Mesenchymal stem cell (in vitro differentiated cells and primary cell): ENCODE results near the gene SCRG1.

ENCODE experiments used
- DNase-seq: peaks from one replicate; pipeline ENCODE4 v3.0.0-alpha.2; 2013
- H2AFZ ChIP-seq: one replicate; pipeline ENCODE4 v1.6.1; 2013; ENCODE audit warnings: low read depth, mild to moderate bottlenecking, control low read depth, inconsistent platforms, low read length, moderate library complexity
- H2AK5ac ChIP-seq: 2 replicates; pipeline ENCODE4 v1.6.1; 2013; ENCODE audit warnings: low read length, moderate library complexity, mild to moderate bottlenecking, inconsistent platforms; ENCODE audit not compliant: severe bottlenecking
- H2BK120ac ChIP-seq: one replicate; pipeline ENCODE4 v1.6.1; 2013; ENCODE audit warnings: low read depth, mild to moderate bottlenecking, inconsistent platforms, low read length, moderate library complexity
- H2BK12ac ChIP-seq, 2 experiments: one replicate each; pipeline ENCODE4 v1.6.1; 2013; ENCODE audit warnings: inconsistent platforms in 2 of 2, low read length in 2 of 2, mild to moderate bottlenecking in 2 of 2, moderate library complexity in 2 of 2, control low read depth in 1 of 2
- H2BK15ac ChIP-seq: one replicate; pipeline ENCODE4 v1.6.1; 2013; ENCODE audit warnings: mild to moderate bottlenecking, low read depth, inconsistent platforms; ENCODE audit not compliant: poor library complexity, severe bottlenecking
- H2BK5ac ChIP-seq: 2 replicates; pipeline ENCODE4 v1.6.1; 2013; ENCODE audit warnings: low read depth, mild to moderate bottlenecking, low read length, control low read depth, inconsistent platforms; ENCODE audit not compliant: poor library complexity, severe bottlenecking
- H3K14ac ChIP-seq, 2 experiments: one replicate each; pipeline ENCODE4 v1.6.1; 2013; ENCODE audit warnings: inconsistent platforms in 2 of 2, low read length in 2 of 2, control low read depth in 1 of 2, mild to moderate bottlenecking in 1 of 2, moderate library complexity in 1 of 2
- H3K18ac ChIP-seq, 2 experiments: one replicate each; pipeline ENCODE4 v1.6.1; 2013; ENCODE audit warnings: inconsistent platforms in 2 of 2, low read length in 2 of 2, control low read depth in 1 of 2, low read depth in 1 of 2, mild to moderate bottlenecking in 1 of 2
- H3K23ac ChIP-seq, 2 experiments: one replicate each; pipeline ENCODE4 v1.6.1; 2013; ENCODE audit warnings: inconsistent platforms in 2 of 2, low read length in 2 of 2, mild to moderate bottlenecking in 2 of 2, moderate library complexity in 2 of 2, control low read depth in 1 of 2
- H3K27ac ChIP-seq: 2 replicates; pipeline ENCODE4 v1.5.1; 2013; ENCODE audit warnings: mild to moderate bottlenecking, moderate library complexity, low read length, control low read depth, inconsistent platforms; ENCODE audit not compliant: poor library complexity, severe bottlenecking
- H3K27me3 ChIP-seq, 2 experiments: 2 replicates each; pipeline versions ENCODE4 v1.6.1 to v1.7.0; 2013; ENCODE audit warnings: low read length in 2 of 2, mild to moderate bottlenecking in 2 of 2, moderate library complexity in 2 of 2, control low read depth in 1 of 2, inconsistent platforms in 1 of 2; ENCODE audit not compliant: control insufficient read depth in 1 of 2, insufficient read depth in 1 of 2
- H3K36me3 ChIP-seq, 2 experiments: 2 replicates each; pipeline versions ENCODE4 v1.6.1 to v1.7.0; 2013; ENCODE audit warnings: low read length in 2 of 2, control low read depth in 1 of 2, inconsistent platforms in 1 of 2, low read depth in 1 of 2, mild to moderate bottlenecking in 1 of 2; ENCODE audit not compliant: insufficient read depth in 2 of 2, control insufficient read depth in 1 of 2
- H3K4ac ChIP-seq, 2 experiments: one replicate each; pipeline ENCODE4 v1.6.1; 2013; ENCODE audit warnings: inconsistent platforms in 2 of 2, low read length in 2 of 2, mild to moderate bottlenecking in 2 of 2, moderate library complexity in 2 of 2, control low read depth in 1 of 2, low read depth in 1 of 2
- H3K4me1 ChIP-seq: 2 replicates; pipeline ENCODE4 v1.6.1; 2013; ENCODE audit warnings: low read depth, low read length, control low read depth; ENCODE audit not compliant: control insufficient read depth, insufficient read depth
- H3K4me2 ChIP-seq: 2 replicates; pipeline ENCODE4 v1.6.1; 2013; ENCODE audit warnings: low read length, mild to moderate bottlenecking, inconsistent platforms; ENCODE audit not compliant: poor library complexity, severe bottlenecking
- H3K4me3 ChIP-seq, 2 experiments: 2 replicates each; pipeline versions ENCODE4 v1.5.1 to v1.7.0; 2013; ENCODE audit warnings: low read length in 2 of 2, mild to moderate bottlenecking in 2 of 2, control low read depth in 1 of 2, low read depth in 1 of 2; ENCODE audit not compliant: insufficient read depth in 1 of 2
- H3K79me1 ChIP-seq: replicated peaks from 2 replicates; pipeline ENCODE4 v1.6.1; 2013; ENCODE audit warnings: mild to moderate bottlenecking, control low read depth, low read length, inconsistent platforms; ENCODE audit not compliant: poor library complexity, severe bottlenecking
- H3K9ac ChIP-seq: 2 replicates; pipeline ENCODE4 v1.7.0; 2013; ENCODE audit warnings: mild to moderate bottlenecking, low read length, moderate library complexity
- H3K9me3 ChIP-seq: 2 replicates; pipeline ENCODE4 v1.7.0; 2013; ENCODE audit warnings: mild to moderate bottlenecking, low read length; ENCODE audit not compliant: control insufficient read depth
- H4K8ac ChIP-seq: one replicate; pipeline ENCODE4 v1.6.1; 2013; ENCODE audit warnings: inconsistent platforms, mild to moderate bottlenecking, low read length, moderate library complexity
- H4K91ac ChIP-seq: one replicate; pipeline ENCODE4 v1.6.1; 2013; ENCODE audit warnings: mild to moderate bottlenecking, low read length, inconsistent platforms
- WGBS: methylation state at CpG from one replicate; pipeline ENCODE4 v1.1.7; 2013; ENCODE audit warnings: mixed read lengths; 5-methylcytosine and 5-hydroxymethylcytosine counted together

Gene SCRG1

DNA sequence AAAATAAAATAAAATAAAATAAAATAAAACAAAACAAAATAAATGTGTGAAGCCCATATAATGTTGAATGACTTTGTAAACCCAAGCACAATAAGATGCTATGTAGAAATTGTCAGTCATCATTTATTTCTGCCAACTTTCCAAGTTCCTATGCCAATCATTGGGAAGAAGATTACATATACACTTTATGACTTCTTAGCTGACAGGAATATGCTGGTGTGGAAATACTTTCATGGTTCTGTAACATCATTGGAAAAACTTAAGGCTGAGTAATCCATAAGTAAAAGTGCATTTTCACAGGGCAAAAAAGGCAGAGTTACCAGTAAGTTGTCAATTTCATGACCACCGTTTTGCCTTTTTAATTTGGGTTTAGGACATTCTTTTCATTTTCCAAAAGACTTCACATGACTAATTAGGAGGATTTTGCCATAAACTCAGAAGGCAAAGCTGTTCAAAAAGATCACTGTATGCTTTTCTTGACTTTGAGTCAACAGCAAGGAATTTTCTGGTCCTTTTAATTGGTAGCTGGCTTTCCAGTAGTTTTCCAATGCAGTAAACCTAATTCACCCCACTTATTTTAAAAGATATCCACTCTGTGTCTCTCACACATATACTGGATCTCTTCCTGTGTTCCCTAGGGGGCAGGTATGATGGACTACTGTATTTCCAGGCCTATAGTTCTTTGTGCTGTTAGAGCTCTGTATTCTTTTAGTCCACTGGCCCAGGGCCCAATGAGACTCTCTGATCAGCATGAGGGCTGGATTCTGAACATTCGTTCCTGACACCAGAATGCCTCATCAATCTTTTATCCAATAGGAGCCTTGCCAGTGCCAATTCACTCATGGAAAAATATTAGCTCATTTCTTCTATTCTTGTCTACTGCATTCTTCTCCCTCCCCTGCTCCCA, 26.2 kb upstream of the SCRG1 start:
- Histone ChIP-seq H2AK5ac (no peak overlapping the region), H4K91ac (no peak overlapping the region), H4K8ac (no peak overlapping the region), H2BK12ac (no peak overlapping the region), H3K4ac (no peak overlapping the region), H3K36me3 (no peaks in the 10 kb centered on the region), H2BK120ac (no peak overlapping the region), H3K14ac (no peak overlapping the region), H3K18ac (no peak overlapping the region), H3K9me3 (no peaks in the 10 kb centered on the region), H3K4me2 (no peak overlapping the region), H2BK15ac (no peak overlapping the region), H2BK5ac (no peak overlapping the region), H3K9ac (peak overlapping the region; percentile 80), H2AFZ (no peak overlapping the region), H3K23ac (no peak overlapping the region), H3K4me3 (no peak overlapping the region), H3K27ac (peak overlapping the region; percentile 91), H3K4me1 (peaks cover 4% of the 10 kb centered on the region), H3K27me3 (no peaks in the 10 kb centered on the region), H3K79me1 (no peaks in the 10 kb centered on the region)
- peak; percentile 68 for DNase-seq
- 27% methylated on average over 2 of the region's 2 CpGs for WGBS

DNA sequence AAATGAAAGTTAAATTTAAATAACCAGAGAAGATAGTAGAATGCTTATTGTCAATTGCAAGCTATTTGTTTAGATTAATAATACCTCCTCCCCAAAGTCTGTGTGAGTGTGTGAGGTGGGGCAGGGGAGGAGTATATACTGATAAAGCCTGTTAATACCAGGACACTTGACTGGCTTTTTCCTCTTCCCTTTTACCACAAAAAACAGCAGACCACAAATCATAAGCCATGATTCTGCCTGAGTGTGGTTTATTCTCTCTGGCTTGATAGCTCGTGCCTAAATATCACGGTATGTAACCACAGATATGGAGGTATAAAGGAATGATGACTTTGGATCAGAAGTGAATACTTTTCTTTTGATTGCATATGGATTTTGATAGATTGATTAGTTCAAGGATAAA, 21.9 kb upstream of the SCRG1 start:
- Histone ChIP-seq H2BK15ac (no peak overlapping the region), H4K8ac (no peak overlapping the region), H2BK120ac (no peak overlapping the region), H2BK12ac (no peak overlapping the region), H3K27me3 (no peaks in the 10 kb centered on the region), H2BK5ac (no peak overlapping the region), H3K4me3 (no peak overlapping the region), H3K27ac (no peak overlapping the region), H3K14ac (no peak overlapping the region), H3K4me2 (no peak overlapping the region), H3K4me1 (peaks cover 4% of the 10 kb centered on the region), H4K91ac (no peak overlapping the region), H3K79me1 (no peaks in the 10 kb centered on the region), H3K23ac (no peak overlapping the region), H3K4ac (no peak overlapping the region), H3K9me3 (no peaks in the 10 kb centered on the region), H2AK5ac (no peak overlapping the region), H3K9ac (peak overlapping the region; percentile 3), H2AFZ (no peak overlapping the region), H3K36me3 (no peaks in the 10 kb centered on the region), H3K18ac (no peak overlapping the region)
- no peak for DNase-seq
- WGBS, result 86% methylated on average over 2 of the region's 2 CpGs

DNA sequence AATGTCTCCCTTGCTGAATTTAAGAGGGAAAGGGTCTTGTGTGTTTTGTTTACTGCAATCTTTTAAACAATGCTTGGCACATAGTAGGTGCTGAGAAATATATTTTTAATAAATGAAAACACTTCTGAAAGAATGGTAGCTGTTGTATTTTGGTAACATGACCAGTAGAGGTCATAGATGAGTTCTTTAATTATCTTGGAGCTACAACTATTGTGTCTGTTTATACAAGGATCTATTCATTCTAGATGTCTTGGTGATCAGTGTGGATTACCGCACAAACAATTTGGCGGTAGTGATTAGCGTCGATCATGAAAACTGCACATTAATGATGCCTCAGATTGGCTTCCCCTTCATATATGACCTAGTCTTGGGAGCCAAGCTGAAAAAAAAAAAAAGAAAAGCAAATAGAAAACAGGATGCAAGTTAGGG, 21.4 kb upstream of the SCRG1 start:
- Histone ChIP-seq H2BK5ac (no peak overlapping the region), H3K14ac (no peak overlapping the region), H3K4me1 (peaks cover 4% of the 10 kb centered on the region), H3K27ac (no peak overlapping the region), H3K27me3 (no peaks in the 10 kb centered on the region), H2BK12ac (no peak overlapping the region), H3K18ac (no peak overlapping the region), H2BK120ac (no peak overlapping the region), H3K9ac (peak overlapping the region; percentile 14), H4K91ac (no peak overlapping the region), H2AFZ (no peak overlapping the region), H3K4me2 (no peak overlapping the region), H3K23ac (no peak overlapping the region), H3K79me1 (no peaks in the 10 kb centered on the region), H3K4me3 (no peak overlapping the region), H3K36me3 (no peaks in the 10 kb centered on the region), H2BK15ac (no peak overlapping the region), H3K4ac (no peak overlapping the region), H4K8ac (no peak overlapping the region), H3K9me3 (no peaks in the 10 kb centered on the region), H2AK5ac (no peak overlapping the region)
- 58% methylated on average over 4 of the region's 4 CpGs for WGBS
- DNase-seq, result peak; percentile 56

DNA sequence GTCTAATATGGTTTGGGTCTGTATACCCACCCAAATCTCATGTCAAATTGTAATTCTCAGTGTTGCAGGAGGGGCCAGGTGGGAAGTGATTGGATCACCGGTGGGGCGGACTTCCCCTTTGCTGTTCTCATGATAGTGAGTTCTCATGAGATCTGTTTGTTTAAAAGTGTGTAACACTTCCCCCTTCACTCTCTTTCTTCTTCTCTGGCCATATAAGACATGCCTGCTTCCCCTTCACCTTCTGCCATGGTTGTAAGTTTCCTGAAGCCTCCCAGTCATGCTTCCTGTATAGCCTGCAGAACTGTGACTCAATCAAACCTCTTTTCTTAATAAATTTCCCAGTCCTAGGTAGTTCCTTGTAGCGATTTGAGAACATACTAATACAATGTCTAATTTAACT, 19.7 kb upstream of the SCRG1 start:
- no peak overlapping the region for H3K27ac ChIP-seq
- H3K4ac ChIP-seq, result no peak overlapping the region
- H3K4me3 ChIP-seq, result no peak overlapping the region
- no peak overlapping the region for H3K14ac ChIP-seq
- no peaks in the 10 kb centered on the region for H3K36me3 ChIP-seq
- WGBS, result 80% methylated on average over 1 of the region's 3 CpGs
- no peaks in the 10 kb centered on the region for H3K9me3 ChIP-seq
- H3K4me2 ChIP-seq, result no peak overlapping the region
- no peak overlapping the region for H2BK5ac ChIP-seq
- no peak overlapping the region for H4K91ac ChIP-seq
- H2BK15ac ChIP-seq, result no peak overlapping the region
- no peak overlapping the region for H3K18ac ChIP-seq
- no peaks in the 10 kb centered on the region for H3K4me1 ChIP-seq
- no peak overlapping the region for H3K23ac ChIP-seq
- no peak for DNase-seq
- no peak overlapping the region for H3K9ac ChIP-seq
- no peak overlapping the region for H2BK120ac ChIP-seq
- no peaks in the 10 kb centered on the region for H3K27me3 ChIP-seq
- no peak overlapping the region for H2BK12ac ChIP-seq
- H3K79me1 ChIP-seq, result no peaks in the 10 kb centered on the region
- no peak overlapping the region for H2AK5ac ChIP-seq
- no peak overlapping the region for H2AFZ ChIP-seq
- H4K8ac ChIP-seq, result no peak overlapping the region
